Measurements from ENCODE around the gene HSPB2.

Gene HSPB2

DNA sequence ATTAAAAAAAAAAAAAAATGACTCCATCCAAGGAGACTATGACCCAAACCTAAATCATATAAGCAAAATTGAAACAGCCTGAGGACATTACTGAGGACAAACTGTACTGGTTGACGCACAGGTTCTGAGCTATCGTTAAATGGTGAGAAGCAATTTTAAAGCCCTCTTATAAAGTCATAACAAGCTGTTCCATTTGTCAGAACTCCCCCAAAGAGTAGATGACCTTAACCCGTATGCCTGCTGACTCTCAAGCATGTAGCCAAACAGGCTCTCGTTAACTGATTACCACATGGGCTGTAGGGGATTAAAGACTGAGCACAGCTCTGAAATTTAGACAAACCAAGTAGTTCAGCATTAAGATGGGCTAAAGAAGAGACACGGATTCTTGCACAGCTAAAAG lies 3.2 kb upstream of the HSPB2 start:
- H3K27ac Mint-ChIP-seq = no peak overlapping the region
- H3K4me1 Mint-ChIP-seq = no peaks in the 10 kb centered on the region
- peaks cover 20% of the 10 kb centered on the region for H3K27me3 Mint-ChIP-seq
- H3K9me3 Mint-ChIP-seq = peaks cover 4% of the 10 kb centered on the region
- H3K36me3 Mint-ChIP-seq = peaks cover 5% of the 10 kb centered on the region
- no peak overlapping the region for H3K4me3 Mint-ChIP-seq

DNA sequence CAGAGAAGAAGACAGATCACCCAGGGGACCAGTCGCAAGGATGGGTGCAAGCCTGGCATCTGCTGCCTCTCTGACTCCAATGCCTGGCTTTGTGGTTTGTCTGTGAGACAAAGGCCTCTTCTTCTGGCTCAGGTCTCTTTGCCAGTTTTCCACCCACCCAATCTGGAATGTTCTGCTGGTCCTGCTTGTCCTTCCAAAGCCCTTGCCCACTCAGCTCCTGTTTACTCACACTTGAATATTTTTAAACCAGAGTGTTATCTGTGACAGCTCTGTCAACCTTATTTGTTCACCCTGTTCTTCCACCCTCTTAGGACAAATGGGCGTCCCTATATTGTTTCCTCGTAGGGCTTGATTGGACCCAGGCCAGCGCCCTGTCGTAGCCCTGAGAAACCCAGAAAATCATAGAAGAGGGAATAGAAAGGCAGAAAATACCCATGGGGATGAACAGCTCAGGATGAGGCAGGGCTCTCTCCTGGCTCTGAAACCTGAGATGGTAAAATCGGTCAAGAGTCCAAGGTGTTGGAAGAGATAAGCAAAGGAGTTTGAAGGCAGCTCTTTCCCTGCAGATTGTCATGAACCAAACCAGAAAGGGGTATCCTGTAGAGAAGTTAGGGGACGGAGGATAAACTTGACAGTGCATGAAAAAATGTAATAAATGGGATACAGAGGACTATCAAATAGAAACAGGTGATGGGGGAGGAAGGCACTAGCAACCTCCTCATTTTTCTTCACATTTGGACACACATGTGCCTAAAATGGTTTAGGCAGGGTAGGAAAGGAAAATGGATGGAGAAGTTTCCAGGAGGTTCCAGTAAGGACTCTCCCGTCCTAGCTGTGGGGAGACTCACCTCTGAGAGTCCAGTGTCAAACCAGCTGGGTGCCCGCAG lies 1.6 kb upstream of the HSPB2 start:
- H3K4me3 Mint-ChIP-seq = no peak overlapping the region
- peaks cover 25% of the 10 kb centered on the region for H3K27me3 Mint-ChIP-seq

GRCh38 chr11:111911563-111912401 lies 752 bp upstream of the HSPB2 start, which contains the start of gene CRYAB:
Gene CRYAB, minus strand, starts transcription at chr11:111911770. Its CDS starts 46 bp downstream, at chr11:111911724.
- Mint-ChIP-seq H3K36me3 (no peaks in the 10 kb centered on the region), H3K4me1 (no peaks in the 10 kb centered on the region), H3K27me3 (peaks cover 25% of the 10 kb centered on the region), H3K9me3 (no peaks in the 10 kb centered on the region), H3K4me3 (no peak within 1 kb of the TSS), H3K27ac (no peak within 1 kb of the TSS)

More for the DNA sequence above, 1.6 kb upstream of the HSPB2 start:
- Mint-ChIP-seq H3K4me1 (no peaks in the 10 kb centered on the region), H3K9me3 (no peaks in the 10 kb centered on the region), H3K36me3 (no peaks in the 10 kb centered on the region), H3K27ac (no peak overlapping the region)

- H3K36me3 Mint-ChIP-seq = no peaks in the 10 kb centered on the region
- peaks cover 25% of the 10 kb centered on the region for H3K27me3 Mint-ChIP-seq
- no peaks in the 10 kb centered on the region for H3K9me3 Mint-ChIP-seq
- no peak overlapping the region for H3K27ac Mint-ChIP-seq
- no peaks in the 10 kb centered on the region for H3K4me1 Mint-ChIP-seq
- H3K4me3 Mint-ChIP-seq = no peak overlapping the region
These were observed 712 bp downstream of the HSPB2 start for GRCh38 chr11:111913031-111913861.

- Mint-ChIP-seq H3K36me3 (no peaks in the 10 kb centered on the region), H3K9me3 (no peaks in the 10 kb centered on the region), H3K27me3 (peaks cover 25% of the 10 kb centered on the region), H3K4me3 (no peak overlapping the region), H3K27ac (no peak overlapping the region), H3K4me1 (no peaks in the 10 kb centered on the region)
These were observed 1.5 kb downstream of the HSPB2 start for GRCh38 chr11:111913997-111914396.

DNA sequence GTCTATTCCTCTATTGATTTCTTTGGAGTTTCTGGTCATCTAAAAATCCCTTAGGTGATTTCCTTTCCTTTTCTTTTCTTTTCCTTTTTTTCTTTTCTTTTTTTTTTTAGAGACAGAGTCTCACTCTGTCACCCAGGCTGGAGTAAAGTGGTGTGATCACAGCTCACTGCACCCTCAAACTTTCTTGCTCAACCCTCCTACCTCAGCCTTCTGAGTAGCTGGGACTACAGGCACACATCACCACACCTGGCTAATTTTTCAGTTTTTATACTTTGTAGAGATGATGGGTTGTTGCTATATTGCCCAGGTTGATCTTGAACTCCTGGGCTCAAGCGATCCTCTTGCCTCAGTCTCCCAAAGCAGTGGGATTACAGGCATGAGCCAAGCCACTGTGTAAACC lies 4.2 kb downstream of the HSPB2 start:
- Mint-ChIP-seq H3K4me3 (no peak overlapping the region), H3K27me3 (peaks cover 16% of the 10 kb centered on the region), H3K4me1 (no peaks in the 10 kb centered on the region), H3K9me3 (no peaks in the 10 kb centered on the region), H3K27ac (no peak overlapping the region), H3K36me3 (no peaks in the 10 kb centered on the region)

GRCh38 chr11:111917312-111917711 lies 4.8 kb downstream of the HSPB2 start:
- H3K4me3 Mint-ChIP-seq = no peak overlapping the region
- no peaks in the 10 kb centered on the region for H3K4me1 Mint-ChIP-seq
- no peaks in the 10 kb centered on the region for H3K36me3 Mint-ChIP-seq
- H3K9me3 Mint-ChIP-seq = no peaks in the 10 kb centered on the region
- peaks cover 14% of the 10 kb centered on the region for H3K27me3 Mint-ChIP-seq
- no peak overlapping the region for H3K27ac Mint-ChIP-seq

DNA sequence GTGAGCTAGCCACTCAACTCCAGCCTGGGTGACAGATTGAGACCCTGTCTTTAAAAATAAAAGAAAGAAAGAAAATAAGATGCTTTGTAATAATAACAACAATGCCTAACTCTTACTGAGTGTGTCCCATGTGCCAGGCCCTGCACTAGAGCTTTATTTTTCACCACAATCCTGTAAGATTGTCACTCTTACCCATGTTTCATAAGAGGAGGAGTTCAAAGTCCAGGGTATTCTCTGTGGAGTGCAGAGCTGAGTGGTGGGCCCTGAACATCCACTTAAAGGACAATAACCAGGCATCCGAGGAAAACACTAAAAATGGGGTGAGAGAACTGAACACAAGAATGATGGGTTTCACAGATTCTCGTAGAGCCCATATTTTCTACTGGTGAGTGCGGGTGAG lies 5.3 kb downstream of the HSPB2 start:
- H3K4me3 Mint-ChIP-seq = no peak overlapping the region

GRCh38 chr11:111918390-111919256 lies 6.1 kb downstream of the HSPB2 start, which contains the start of gene C11orf52:
Gene C11orf52, plus strand, starts transcription at chr11:111918913. Its CDS starts 60 bp downstream, at chr11:111918973.
- Mint-ChIP-seq H3K4me1 (no peaks in the 10 kb centered on the region), H3K36me3 (no peaks in the 10 kb centered on the region), H3K27ac (no peak within 1 kb of the TSS), H3K9me3 (no peaks in the 10 kb centered on the region), H3K4me3 (no peak within 1 kb of the TSS), H3K27me3 (peaks cover 10% of the 10 kb centered on the region)

More for the DNA sequence above, 5.3 kb downstream of the HSPB2 start:
- no peaks in the 10 kb centered on the region for H3K4me1 Mint-ChIP-seq
- peaks cover 14% of the 10 kb centered on the region for H3K27me3 Mint-ChIP-seq
- no peaks in the 10 kb centered on the region for H3K9me3 Mint-ChIP-seq
- no peak overlapping the region for H3K27ac Mint-ChIP-seq
- H3K36me3 Mint-ChIP-seq = no peaks in the 10 kb centered on the region

- no peaks in the 10 kb centered on the region for H3K4me1 Mint-ChIP-seq
- H3K4me3 Mint-ChIP-seq = no peak overlapping the region
- no peak overlapping the region for H3K27ac Mint-ChIP-seq
- no peaks in the 10 kb centered on the region for H3K27me3 Mint-ChIP-seq
- H3K9me3 Mint-ChIP-seq = no peaks in the 10 kb centered on the region
- H3K36me3 Mint-ChIP-seq = no peaks in the 10 kb centered on the region
These were observed 8.4 kb downstream of the HSPB2 start for GRCh38 chr11:111920908-111921307.

DNA sequence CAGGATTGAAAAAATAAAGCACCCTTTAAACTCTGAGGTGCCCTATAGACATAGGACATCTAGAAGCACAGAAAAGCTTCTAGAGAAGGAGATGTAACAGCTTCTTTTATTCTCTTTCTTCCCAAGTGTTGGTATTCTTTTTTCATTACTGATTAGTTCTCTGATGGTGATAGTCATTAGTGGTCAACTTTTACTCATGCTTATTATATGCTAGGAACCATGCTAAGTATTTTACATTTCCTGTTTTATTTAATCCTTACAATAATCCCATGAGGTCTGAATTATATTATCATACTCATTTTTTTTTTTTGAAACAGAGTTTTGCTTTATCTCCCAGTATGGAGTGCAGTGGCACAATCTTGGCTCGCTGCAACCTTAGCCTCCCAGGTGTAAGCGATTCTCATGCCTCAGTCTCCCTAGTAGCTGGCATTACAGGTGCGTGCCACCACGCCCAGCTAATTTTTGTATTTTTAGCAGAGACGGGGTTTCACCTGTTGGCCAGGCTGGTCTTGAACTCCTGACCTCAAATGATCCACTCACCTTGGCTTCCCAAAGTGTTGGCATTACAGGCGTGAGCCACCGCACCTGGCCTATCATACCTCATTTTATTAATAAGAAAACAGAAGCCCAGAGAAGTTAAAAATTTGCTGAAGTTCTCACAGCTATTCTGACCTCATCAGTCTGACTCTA lies 9.2 kb downstream of the HSPB2 start:
- Mint-ChIP-seq H3K36me3 (no peaks in the 10 kb centered on the region), H3K9me3 (no peaks in the 10 kb centered on the region), H3K4me3 (no peak overlapping the region), H3K27ac (no peak overlapping the region), H3K4me1 (peaks cover 4% of the 10 kb centered on the region), H3K27me3 (no peaks in the 10 kb centered on the region)

DNA sequence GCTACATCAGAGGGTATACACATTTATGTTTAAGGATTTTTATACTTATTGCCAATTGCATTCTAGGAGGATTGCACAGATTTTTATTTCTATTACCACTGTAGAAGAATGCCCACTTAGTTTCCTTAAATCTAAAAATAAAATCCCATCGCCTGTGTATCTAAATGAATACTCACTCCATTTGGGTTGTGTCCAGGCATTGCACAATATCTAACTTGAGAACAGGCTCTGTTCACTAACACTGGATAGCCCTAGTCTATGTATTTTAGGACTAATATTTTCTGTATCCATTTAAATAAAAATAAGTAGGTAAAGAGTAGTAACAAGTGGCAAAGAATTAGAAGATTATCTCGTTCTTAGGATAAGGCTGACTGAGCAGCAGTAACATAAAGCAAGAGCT lies 10.3 kb downstream of the HSPB2 start:
- Mint-ChIP-seq H3K4me3 (no peak overlapping the region), H3K4me1 (peaks cover 10% of the 10 kb centered on the region), H3K27ac (no peak overlapping the region), H3K9me3 (no peaks in the 10 kb centered on the region), H3K27me3 (no peaks in the 10 kb centered on the region), H3K36me3 (no peaks in the 10 kb centered on the region)

DNA sequence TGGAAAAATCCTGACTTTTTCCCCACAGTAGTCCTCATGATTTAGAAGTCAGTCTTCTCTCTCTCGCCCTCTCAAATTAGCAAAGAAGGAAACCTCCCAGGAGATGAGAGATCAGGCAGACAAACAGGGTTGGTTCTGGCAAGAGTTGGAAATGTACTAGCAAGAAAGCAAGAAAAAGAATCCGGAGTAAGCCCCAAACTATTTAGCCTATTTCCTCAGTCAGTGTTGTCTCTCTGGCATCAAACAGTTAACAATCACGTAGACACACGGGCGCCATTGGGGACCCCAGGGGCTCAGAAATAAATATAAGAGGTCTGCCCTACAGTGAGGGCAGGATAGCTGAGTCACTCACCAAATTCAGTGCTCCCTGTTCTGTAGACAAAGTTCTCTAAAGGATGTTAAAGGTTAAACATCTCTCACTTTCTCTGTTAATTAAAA lies 10.8 kb downstream of the HSPB2 start:
- Mint-ChIP-seq H3K36me3 (no peaks in the 10 kb centered on the region), H3K4me3 (no peak overlapping the region)

DNA sequence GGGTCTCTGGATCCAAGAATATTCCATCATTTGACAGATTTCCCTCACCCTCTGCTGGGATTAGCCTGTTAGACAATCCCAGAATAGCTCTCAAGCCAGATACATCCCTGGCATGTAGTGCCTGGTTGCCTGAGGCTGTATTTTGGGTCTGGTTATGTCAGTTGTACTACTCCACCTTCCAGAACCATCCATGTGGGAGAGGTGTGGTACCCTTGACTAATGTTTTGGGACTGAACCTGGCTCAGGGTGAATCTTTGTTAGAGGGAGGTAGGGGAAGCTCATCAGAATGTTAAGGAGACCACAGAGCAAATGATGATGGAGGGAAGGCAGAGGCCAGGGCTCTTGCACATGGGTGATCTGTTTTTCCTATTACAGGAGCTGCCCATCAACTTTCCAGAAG lies 11.4 kb downstream of the HSPB2 start:
- H3K9me3 Mint-ChIP-seq = no peaks in the 10 kb centered on the region
- no peaks in the 10 kb centered on the region for H3K27me3 Mint-ChIP-seq
- no peaks in the 10 kb centered on the region for H3K36me3 Mint-ChIP-seq
- H3K4me3 Mint-ChIP-seq = no peak overlapping the region
- H3K27ac Mint-ChIP-seq = no peak overlapping the region
- peaks cover 10% of the 10 kb centered on the region for H3K4me1 Mint-ChIP-seq

More for the DNA sequence above, 10.8 kb downstream of the HSPB2 start:
- H3K9me3 Mint-ChIP-seq = no peaks in the 10 kb centered on the region
- peaks cover 10% of the 10 kb centered on the region for H3K4me1 Mint-ChIP-seq
- H3K27ac Mint-ChIP-seq = no peak overlapping the region
- H3K27me3 Mint-ChIP-seq = no peaks in the 10 kb centered on the region

Measured in activated naive CD4-positive, alpha-beta T cell treated with anti-CD3 and anti-CD28 coated beads, Interleukin-2, amount 50 U/mL, for 24 hours (primary cell).